Prostate gland (tissue), 2 donors: ENCODE results near the gene FARP1.

ENCODE experiments used
- POLR2A ChIP-seq: fragments of 450-650 bp; IDR thresholded peaks from one replicate; pipeline ENCODE4 v1.6.1; 2016; ENCODE audit warnings: antibody characterized with exemption, mild to moderate bottlenecking
- TF ChIP-seq, protein P1 (sequence below), 4 experiments: fragments of 200-600 bp in 2 of 4; fragments of 450-650 bp in 2 of 4; sonication (generic) in 2 of 4; IDR thresholded peaks; 1 replicate in 3 of 4; 2 replicates in 1 of 4; pipeline ENCODE4 v1.5.1; 2016 to 2019; ENCODE audit warnings: antibody characterized with exemption in 4 of 4, mild to moderate bottlenecking in 2 of 4, moderate library complexity in 2 of 4

DNA sequence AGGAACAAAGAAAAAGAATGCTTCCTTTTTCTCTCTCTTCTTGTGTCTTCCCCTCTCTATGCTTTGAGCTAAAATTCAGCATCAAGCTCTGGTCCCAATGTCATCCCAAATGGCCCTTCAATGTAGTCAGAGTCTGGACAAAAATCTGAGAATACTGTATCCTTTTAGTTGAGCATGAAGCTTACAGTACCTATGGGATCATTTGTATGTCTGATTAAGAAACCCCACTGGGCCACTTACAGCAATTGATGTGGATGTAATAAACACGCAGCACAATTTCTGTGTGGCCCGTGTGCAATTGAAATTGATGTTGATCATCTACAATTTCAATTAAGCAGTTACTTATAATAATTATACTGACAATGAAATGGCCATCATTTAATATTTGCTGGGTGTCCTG, 223.1 kb downstream of the FARP1 start:
- TF ChIP-seq, protein P1, sequence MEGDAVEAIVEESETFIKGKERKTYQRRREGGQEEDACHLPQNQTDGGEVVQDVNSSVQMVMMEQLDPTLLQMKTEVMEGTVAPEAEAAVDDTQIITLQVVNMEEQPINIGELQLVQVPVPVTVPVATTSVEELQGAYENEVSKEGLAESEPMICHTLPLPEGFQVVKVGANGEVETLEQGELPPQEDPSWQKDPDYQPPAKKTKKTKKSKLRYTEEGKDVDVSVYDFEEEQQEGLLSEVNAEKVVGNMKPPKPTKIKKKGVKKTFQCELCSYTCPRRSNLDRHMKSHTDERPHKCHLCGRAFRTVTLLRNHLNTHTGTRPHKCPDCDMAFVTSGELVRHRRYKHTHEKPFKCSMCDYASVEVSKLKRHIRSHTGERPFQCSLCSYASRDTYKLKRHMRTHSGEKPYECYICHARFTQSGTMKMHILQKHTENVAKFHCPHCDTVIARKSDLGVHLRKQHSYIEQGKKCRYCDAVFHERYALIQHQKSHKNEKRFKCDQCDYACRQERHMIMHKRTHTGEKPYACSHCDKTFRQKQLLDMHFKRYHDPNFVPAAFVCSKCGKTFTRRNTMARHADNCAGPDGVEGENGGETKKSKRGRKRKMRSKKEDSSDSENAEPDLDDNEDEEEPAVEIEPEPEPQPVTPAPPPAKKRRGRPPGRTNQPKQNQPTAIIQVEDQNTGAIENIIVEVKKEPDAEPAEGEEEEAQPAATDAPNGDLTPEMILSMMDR (IDR thresholded peaks at IDR 0.05): no peak
- no peak for TF ChIP-seq POLR2A
